GM12892 (cell line): ENCODE results near the gene AKR1C2.
"Not testable (repeated sequence)": the region's sequence is repeated elsewhere in the genome, so short reads cannot be mapped to it uniquely, and the experiment has no call there.

ENCODE experiments used
- POLR2A ChIP-seq: IDR thresholded peaks from 2 replicates; pipeline ENCODE4 v1.6.1; 2011; ENCODE audit warnings: low read depth, low read length, control low read depth
- POLR2AphosphoS5 ChIP-seq: IDR thresholded peaks from 2 replicates; pipeline ENCODE4 v1.6.1; 2011; ENCODE audit warnings: low read depth, low read length, control low read depth
- TAF1 ChIP-seq: IDR thresholded peaks from 2 replicates; pipeline ENCODE4 v1.6.1; 2011; ENCODE audit warnings: low read depth, mild to moderate bottlenecking, control low read depth, low read length, borderline replicate concordance

DNA sequence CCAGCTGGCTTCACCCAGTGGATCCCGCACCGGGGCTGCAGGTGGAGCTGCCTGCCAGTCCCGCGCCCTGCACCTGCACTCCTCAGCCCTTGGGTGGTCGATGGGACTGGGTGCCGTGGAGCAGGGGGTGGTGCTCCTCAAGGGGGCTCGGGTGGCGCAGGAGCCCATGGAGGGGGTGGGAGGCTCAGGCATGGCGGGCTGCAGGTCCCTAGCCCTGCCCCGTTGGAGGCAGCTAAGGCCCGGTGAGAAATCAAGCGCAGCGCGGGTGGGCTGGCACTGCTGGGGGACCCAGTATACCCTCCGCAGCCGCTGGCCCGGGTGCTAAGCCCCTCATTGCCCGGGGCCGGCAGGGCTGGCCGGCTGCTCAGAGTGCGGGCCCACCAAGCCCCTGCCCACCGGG is 28.8 kb upstream of the AKR1C2 start:
- not testable (repeated sequence) for TF ChIP-seq POLR2A, POLR2AphosphoS5, TAF1
